IMR-90 (cell line): Measurements from ENCODE around the gene OTUD7B. TPM values are rescaled to one million over a fixed set of nuclear protein-coding genes. Genes with fewer than 3 reads are reported as not detected.
A peak's percentile ranks its signal among the peaks of the same experiment; 100 is the strongest.

Experiments used
- ATAC-seq: fragments of 200-7000 bp; cut with Tn5 transposase; 2 replicates; pipeline ENCODE4 v1.9.1; 2020; ENCODE audit warnings: low read depth, mild to moderate bottlenecking, moderate library complexity
- BruUV-seq: library from RNA; stranded (reverse); fragments of 400-500 nt; replicated peaks from 2 replicates; lab custom pipeline; 2021; lab: Mats Ljungman, UMichigan
- CTCF ChIA-PET: fragments of 300-600 bp; formaldehyde crosslinking; extraction: SDS; loops from one replicate; lab custom pipeline; 2021; ENCODE audit warnings: antibody characterized with exemption; lab: Yijun Ruan, JAX
- POLR2A ChIA-PET: fragments of 300-600 bp; sonication (Branson Sonifier 250); formaldehyde crosslinking; loops from one replicate; lab custom pipeline; 2022; ENCODE audit warnings: antibody characterized with exemption; ENCODE audit not compliant: unreplicated experiment; lab: Charles Lee
- DNase-seq: peaks from one replicate; pipeline ENCODE4 v3.0.0; 2013
- H2AFZ ChIP-seq: replicated peaks from 2 replicates; pipeline ENCODE3; 2013; ENCODE audit warnings: low read length, mild to moderate bottlenecking; ENCODE audit not compliant: poor library complexity
- H2AK5ac ChIP-seq: 2 replicates; pipeline ENCODE4 v1.6.1; 2013; ENCODE audit warnings: low read depth, low read length, inconsistent platforms
- H2AK9ac ChIP-seq: replicated peaks from 2 replicates; pipeline ENCODE3; 2013; ENCODE audit warnings: mild to moderate bottlenecking, low read depth, low read length, moderate library complexity; ENCODE audit not compliant: poor library complexity
- H2BK120ac ChIP-seq: 2 replicates; pipeline ENCODE4 v1.6.1; 2013; ENCODE audit warnings: low read depth, low read length, inconsistent platforms
- H2BK15ac ChIP-seq: 3 replicates; pipeline ENCODE4 v1.6.1; 2013; ENCODE audit warnings: low read depth, low read length, inconsistent platforms
- H2BK20ac ChIP-seq: 2 replicates; pipeline ENCODE4 v1.6.1; 2013; ENCODE audit warnings: low read depth, mild to moderate bottlenecking, inconsistent platforms, low read length, moderate library complexity
- H2BK5ac ChIP-seq: 2 replicates; pipeline ENCODE4 v1.6.1; 2013; ENCODE audit warnings: mild to moderate bottlenecking, low read depth, low read length, inconsistent platforms; ENCODE audit not compliant: poor library complexity, severe bottlenecking
- H3K14ac ChIP-seq: replicated peaks from 2 replicates; pipeline ENCODE4 v1.6.1; 2013; ENCODE audit warnings: low read depth, low read length, inconsistent platforms
- H3K18ac ChIP-seq: 2 replicates; pipeline ENCODE4 v1.6.1; 2013; ENCODE audit warnings: low read depth, low read length, control low read depth
- H3K23ac ChIP-seq: 2 replicates; pipeline ENCODE4 v1.6.1; 2013; ENCODE audit warnings: low read depth, low read length, inconsistent platforms
- H3K27ac ChIP-seq: 2 replicates; pipeline ENCODE4 v1.5.1; 2013; ENCODE audit warnings: mild to moderate bottlenecking, control low read depth, low read length; ENCODE audit not compliant: insufficient read depth
- H3K27me3 ChIP-seq: 2 replicates; pipeline ENCODE4 v1.6.1; 2013; ENCODE audit warnings: low read length; ENCODE audit not compliant: control insufficient read depth, insufficient read depth
- H3K36me3 ChIP-seq: 2 replicates; pipeline ENCODE4 v1.6.1; 2013; ENCODE audit warnings: low read length, mixed read lengths; ENCODE audit not compliant: control insufficient read depth, insufficient read depth
- H3K4ac ChIP-seq: 2 replicates; pipeline ENCODE4 v1.6.1; 2013; ENCODE audit warnings: low read depth, low read length, inconsistent platforms
- H3K4me1 ChIP-seq: 2 replicates; pipeline ENCODE4 v1.6.1; 2013; ENCODE audit warnings: low read length, mixed read lengths; ENCODE audit not compliant: control insufficient read depth, insufficient read depth
- H3K4me2 ChIP-seq: 2 replicates; pipeline ENCODE4 v1.6.1; 2013; ENCODE audit warnings: low read depth, mild to moderate bottlenecking, control low read depth, low read length, moderate library complexity
- H3K4me3 ChIP-seq: 2 replicates; pipeline ENCODE4 v1.5.1; 2013; ENCODE audit warnings: low read depth, mild to moderate bottlenecking, control low read depth, low read length, moderate library complexity; ENCODE audit not compliant: insufficient read depth
- H3K56ac ChIP-seq: 2 replicates; pipeline ENCODE4 v1.6.1; 2013; ENCODE audit warnings: low read length, inconsistent platforms; ENCODE audit not compliant: insufficient read depth; ENCODE audit errors: extremely low read depth
- H3K79me1 ChIP-seq, 2 experiments: 2 replicates each; pipeline ENCODE4 v1.6.1; 2013; ENCODE audit warnings: low read length in 2 of 2, inconsistent platforms in 1 of 2, low read depth in 1 of 2
- H3K9ac ChIP-seq: 2 replicates; pipeline ENCODE4 v1.6.1; 2013; ENCODE audit warnings: low read depth, low read length, control low read depth
- H3K9me1 ChIP-seq: 2 replicates; pipeline ENCODE4 v1.6.1; 2013; ENCODE audit warnings: low read length, inconsistent platforms; ENCODE audit not compliant: insufficient read depth
- H3K9me3 ChIP-seq: 2 replicates; pipeline ENCODE4 v1.6.1; 2013; ENCODE audit warnings: low read length; ENCODE audit not compliant: control insufficient read depth, insufficient read depth
- H4K20me1 ChIP-seq: 2 replicates; pipeline ENCODE4 v1.6.1; 2013; ENCODE audit warnings: low read length, inconsistent platforms; ENCODE audit not compliant: insufficient read depth
- H4K5ac ChIP-seq: 2 replicates; pipeline ENCODE4 v1.6.1; 2013; ENCODE audit warnings: mild to moderate bottlenecking, low read depth, low read length, control low read depth
- H4K8ac ChIP-seq, 2 experiments: 2 replicates each; pipeline ENCODE4 v1.6.1; 2013; ENCODE audit warnings: low read depth in 2 of 2, low read length in 2 of 2, control low read depth in 1 of 2, inconsistent platforms in 1 of 2
- H4K91ac ChIP-seq: 2 replicates; pipeline ENCODE4 v1.6.1; 2013; ENCODE audit warnings: low read depth, low read length, inconsistent platforms; ENCODE audit not compliant: insufficient read depth
- CEBPB ChIP-seq: IDR thresholded peaks from 2 replicates; pipeline ENCODE4 v1.6.1; 2012; ENCODE audit warnings: low read depth, low read length, improper control_type of control experiment
- CHD1 ChIP-seq: IDR thresholded peaks from 2 replicates; pipeline ENCODE4 v1.6.1; 2012; ENCODE audit warnings: low read depth, low read length, improper control_type of control experiment
- FOS ChIP-seq: fragments of 150-350 bp; IDR thresholded peaks from 2 replicates; pipeline ENCODE4 v1.6.1; 2016; ENCODE audit warnings: low read depth, low read length
- MAFK ChIP-seq: IDR thresholded peaks from 2 replicates; pipeline ENCODE4 v1.6.1; 2012; ENCODE audit warnings: low read depth, low read length, improper control_type of control experiment
- MAZ ChIP-seq: IDR thresholded peaks from 2 replicates; pipeline ENCODE4 v1.6.1; 2012; ENCODE audit warnings: low read depth, mild to moderate bottlenecking, low read length, improper control_type of control experiment, moderate library complexity, borderline replicate concordance
- NFE2L2 ChIP-seq: fragments of 150-350 bp; IDR thresholded peaks from 2 replicates; pipeline ENCODE4 v1.6.1; 2016; ENCODE audit warnings: low read depth, mild to moderate bottlenecking, low read length
- RAD21 ChIP-seq: IDR thresholded peaks from 2 replicates; pipeline ENCODE4 v1.6.1; 2012; ENCODE audit warnings: low read length, improper control_type of control experiment
- RCOR1 ChIP-seq: IDR thresholded peaks from 2 replicates; pipeline ENCODE4 v1.6.1; 2012; ENCODE audit warnings: mild to moderate bottlenecking, low read length, improper control_type of control experiment; ENCODE audit not compliant: insufficient replicate concordance
- RFX5 ChIP-seq: IDR thresholded peaks from 2 replicates; pipeline ENCODE4 v1.8.0; 2012; ENCODE audit warnings: low read depth, mild to moderate bottlenecking, low read length, moderate library complexity
- SMC3 ChIP-seq: fragments of 150-350 bp; IDR thresholded peaks from 2 replicates; pipeline ENCODE4 v1.6.1; 2016; ENCODE audit warnings: low read depth, mild to moderate bottlenecking, antibody characterized with exemption, low read length, moderate library complexity
- USF2 ChIP-seq: fragments of 150-350 bp; IDR thresholded peaks from 2 replicates; pipeline ENCODE4 v1.6.1; 2017; ENCODE audit warnings: mild to moderate bottlenecking, antibody characterized with exemption, low read length, low read depth
- WGBS, 2 experiments: methylation state at CpG; one replicate each; pipeline versions ENCODE4 v1.1.5 to v1.1.7; 2013; ENCODE audit warnings: missing lambda C conversion rate in 2 of 2; ENCODE audit not compliant: insufficient read length in 1 of 2; ENCODE audit errors: extremely low coverage in 2 of 2; 5-methylcytosine and 5-hydroxymethylcytosine counted together
- dilution Hi-C: fragments of 300-500 bp; cut with HindIII; formaldehyde crosslinking; loops from one replicate; pipeline ENCODE4 v1.14.3; 2018; ENCODE audit warnings: low sequenced_read_pairs; ENCODE audit not compliant: unreplicated experiment
- in situ Hi-C: fragments of 300-500 bp; cut with MboI; formaldehyde crosslinking; loops from 3 replicates; pipeline ENCODE4 v1.14.3; 2019; ENCODE audit warnings: low sequenced_read_pairs, inconsistent platforms, mixed read lengths
- intact Hi-C: fragments of 100-400 bp; cut with micrococcal nuclease; formaldehyde crosslinking; loops from 2 replicates; pipeline ENCODE4 v1.10.0; 2022
- polyA plus RNA-seq, 3 experiments: library from polyadenylated mRNA; depleted of rRNA; stranded (reverse); fragments of >200 nt; gene quantifications; 2 replicates each; pipeline ENCODE4 v1.2.3, GENCODE V29; 2012; ENCODE audit warnings: low replicate concordance in 1 of 3
- total RNA-seq: library from RNA; depleted of rRNA; stranded (reverse); fragments of >200 nt; gene quantifications from 2 replicates; pipeline ENCODE4 v1.2.3, GENCODE V29; 2012

Gene OTUD7B
- total and polyA plus RNA-seq, 2 of the 4 experiments (the other 2 are of a cell fraction): 7.5 to 18.6 TPM

- peaks cover 12% of the 10 kb centered on the region for H3K36me3 ChIP-seq
- no peak overlapping the region for H4K5ac ChIP-seq
- H3K4ac ChIP-seq: no peak overlapping the region
- no peak overlapping the region for H3K9ac ChIP-seq
- peaks cover 11% of the 10 kb centered on the region for H3K9me1 ChIP-seq
- TF ChIP-seq RAD21: no peak
- no peak for TF ChIP-seq MAZ
- TF ChIP-seq SMC3: no peak
- TF ChIP-seq MAFK: no peak
- no peak for TF ChIP-seq USF2
- TF ChIP-seq NFE2L2: no peak
- TF ChIP-seq RFX5: no peak
- TF ChIP-seq CHD1: no peak
- TF ChIP-seq CEBPB: no peak
- no peak for TF ChIP-seq FOS
- TF ChIP-seq RCOR1: no peak
- H2BK20ac ChIP-seq: no peak overlapping the region
- H4K91ac ChIP-seq: no peak overlapping the region
- intact Hi-C loops: loop anchor here (1.0 kb wide), 1 partner anchor 24 kb away; no protein-coding TSS in a partner anchor
- CTCF ChIA-PET: no interaction called here
- in situ Hi-C loops: no loop called here
- no peak overlapping the region for H3K56ac ChIP-seq
- H3K79me1 ChIP-seq: peaks cover 24 to 72% of the 10 kb centered on the region in 2 experiments
- ATAC-seq (no peak), DNase-seq (no peak)
- no peak overlapping the region for H3K18ac ChIP-seq
- H2AK9ac ChIP-seq: no peak overlapping the region
- POLR2A ChIA-PET: no interaction called here
- no peak overlapping the region for H2BK15ac ChIP-seq
- H2AFZ ChIP-seq: no peak overlapping the region
- H2BK5ac ChIP-seq: no peak overlapping the region
- peaks cover 13% of the 10 kb centered on the region for H3K4me1 ChIP-seq
- H4K20me1 ChIP-seq: peaks cover 47% of the 10 kb centered on the region; the same call in 1 of the 2 replicates
- H3K14ac ChIP-seq: no peak overlapping the region
- no peak overlapping the region for H2BK120ac ChIP-seq
- peak overlapping the region; percentile 31; the same call in 1 of the 2 replicates for H3K23ac ChIP-seq
- no peaks in the 10 kb centered on the region for H3K27me3 ChIP-seq
- H3K4me3 ChIP-seq: no peak overlapping the region
- no TSS peak for BruUV-seq
- H4K8ac ChIP-seq: no peak overlapping the region
- H3K4me2 ChIP-seq: no peak overlapping the region
- H3K9me3 ChIP-seq: no peaks in the 10 kb centered on the region
- no peak overlapping the region for H3K27ac ChIP-seq
- dilution Hi-C loops: no loop called here
- no CpG with 5 or more reads among the region's 1 CpG for WGBS, 2 experiments
- H2AK5ac ChIP-seq: no peak overlapping the region
Measured at GRCh38 chr1:150001415-150001814, 9.1 kb downstream of the OTUD7B start.
